DMS53 treated with DMSO at 0.1 percent for 48 hours (cell line): ENCODE results near the gene LYST.
"Not testable (repeated sequence)": the region's sequence is repeated elsewhere in the genome, so short reads cannot be mapped to it uniquely, and the experiment has no call there.

Experiments
- DNase-seq: peaks from one replicate; lab custom pipeline; 2025; ENCODE audit not compliant: unreplicated experiment; lab: John Stamatoyannopoulos, UW

Gene LYST

DNA sequence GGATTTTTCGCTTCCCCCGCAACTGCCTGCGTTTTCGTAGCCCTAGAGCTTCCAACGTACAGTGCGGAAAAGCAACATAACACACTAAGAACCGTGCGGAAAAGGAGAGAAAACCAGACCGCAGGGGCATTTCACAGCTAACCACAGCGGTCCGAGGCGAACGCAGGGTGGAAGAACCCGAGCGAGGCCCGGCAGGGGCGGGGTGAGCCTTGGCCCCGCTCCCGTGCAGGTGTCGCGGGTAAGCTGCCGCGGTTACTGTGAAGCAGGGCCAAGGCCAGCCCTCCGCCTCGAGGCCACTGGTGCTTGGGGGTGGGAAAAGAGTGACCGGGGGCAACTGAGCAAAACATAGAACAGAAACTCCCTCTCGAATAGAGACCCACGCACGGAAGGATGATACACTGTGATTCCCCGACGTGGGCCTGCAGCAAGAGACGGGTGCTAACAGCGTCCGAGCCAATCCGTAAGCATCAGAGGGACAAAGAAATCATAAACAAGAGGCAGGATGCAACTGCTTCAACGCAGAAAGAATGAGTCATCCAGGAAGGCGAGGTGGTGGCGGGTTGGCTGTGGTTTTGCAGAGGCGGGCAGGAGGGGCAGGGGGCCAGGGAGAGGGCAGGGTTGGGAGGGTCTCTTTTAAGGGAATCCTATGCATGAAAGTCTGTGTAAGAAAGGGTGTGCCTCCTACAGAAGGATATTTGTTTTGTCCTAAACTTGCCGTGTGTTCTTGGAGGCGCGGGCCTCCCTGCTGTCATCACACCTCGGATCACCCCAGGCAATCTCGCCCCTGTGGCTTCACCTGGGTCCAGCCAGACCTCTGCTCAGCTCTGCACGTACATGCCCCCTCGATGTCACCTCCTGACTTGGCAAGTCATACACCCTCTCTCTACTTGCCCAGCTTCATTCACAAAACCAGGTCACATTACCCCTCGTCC, 224.4 kb downstream of the LYST start:
- DNase-seq, result no peak

DNA sequence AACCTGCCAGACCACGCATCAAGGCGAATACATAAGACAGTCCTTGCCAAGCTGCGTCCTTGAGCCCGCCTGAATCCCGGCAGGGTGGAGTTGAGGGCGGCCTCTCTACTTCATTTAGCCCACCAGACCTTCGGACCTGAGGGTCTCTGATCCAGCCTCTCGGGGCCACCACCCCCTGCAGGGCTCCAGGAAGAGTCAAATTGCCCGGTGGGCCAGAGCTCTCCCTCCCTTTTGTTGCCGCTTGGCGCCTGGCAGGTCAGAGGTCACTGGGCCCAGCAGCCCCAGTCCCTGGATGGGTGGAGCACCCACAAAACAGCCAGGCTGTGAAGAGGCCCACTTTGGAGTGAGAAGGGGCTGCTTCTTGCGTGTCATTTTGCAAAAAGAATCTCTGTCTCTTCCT, 226.1 kb downstream of the LYST start:
- DNase-seq, result no peak

DNA sequence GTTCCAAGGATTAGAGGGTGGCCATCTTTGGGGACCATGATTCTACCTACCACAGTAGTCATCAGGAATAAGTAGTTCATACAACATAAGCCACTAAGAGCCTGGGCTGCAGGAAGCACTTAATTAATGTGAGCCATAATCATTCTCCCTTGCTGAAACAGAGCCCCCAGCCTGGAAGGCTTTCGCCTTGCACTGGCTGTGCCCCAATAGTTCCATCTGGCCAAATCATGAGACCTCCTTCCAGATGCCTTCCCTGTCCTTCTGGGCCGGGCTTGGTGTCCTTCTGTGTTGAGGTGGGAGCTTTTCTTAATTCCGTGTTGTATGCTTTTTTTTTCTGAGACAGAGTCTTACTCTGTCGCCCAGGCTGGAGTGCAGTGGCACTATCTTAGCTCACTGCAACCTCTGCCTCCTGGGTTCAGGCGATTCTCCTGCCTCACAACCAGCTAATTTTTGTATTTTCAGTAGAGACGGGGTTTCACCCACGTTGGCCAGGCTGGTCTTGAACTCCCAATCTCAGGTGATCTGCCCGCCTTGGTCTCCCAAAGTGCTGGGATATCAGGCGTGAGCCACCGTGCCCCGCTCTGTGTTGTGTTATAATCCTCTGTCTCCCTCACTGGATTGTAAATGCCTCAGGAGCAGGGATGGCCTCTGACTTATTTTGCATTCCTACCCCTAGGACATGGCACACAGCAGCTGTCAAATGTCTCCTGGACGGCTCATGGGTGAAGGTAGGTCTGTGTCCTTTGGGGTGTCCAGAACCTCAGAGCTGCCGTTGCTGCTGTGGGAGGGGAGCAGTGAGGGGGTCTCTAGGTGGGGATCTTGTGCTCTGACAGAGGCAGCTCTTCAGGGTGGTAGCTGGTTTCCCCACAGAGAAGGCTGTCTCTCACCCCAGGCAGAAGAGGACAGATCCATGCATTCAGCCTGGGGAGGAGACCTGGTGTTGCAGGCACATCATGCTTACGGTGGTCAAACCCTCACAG, 227.2 kb downstream of the LYST start:
- no peak for DNase-seq

DNA sequence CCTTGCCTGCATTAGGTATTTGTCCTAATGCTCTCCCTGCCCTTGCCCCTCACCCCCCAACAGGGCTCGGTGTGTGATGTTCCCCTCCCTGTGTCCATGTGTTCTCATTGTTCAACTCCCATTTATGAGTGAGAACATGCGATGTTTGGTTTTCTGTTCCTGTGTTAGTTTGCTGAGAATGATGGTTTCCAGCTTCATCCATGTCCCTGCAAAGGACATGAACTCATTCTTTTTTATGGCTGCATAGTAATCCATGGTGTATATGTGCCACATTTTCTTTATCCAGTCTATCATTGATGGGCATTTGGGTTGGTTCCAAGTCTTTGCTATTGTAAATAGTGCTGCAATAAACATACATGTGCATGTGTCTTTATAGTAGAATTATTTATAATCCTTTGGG, 228.1 kb downstream of the LYST start:
- not testable (repeated sequence) for DNase-seq

DNA sequence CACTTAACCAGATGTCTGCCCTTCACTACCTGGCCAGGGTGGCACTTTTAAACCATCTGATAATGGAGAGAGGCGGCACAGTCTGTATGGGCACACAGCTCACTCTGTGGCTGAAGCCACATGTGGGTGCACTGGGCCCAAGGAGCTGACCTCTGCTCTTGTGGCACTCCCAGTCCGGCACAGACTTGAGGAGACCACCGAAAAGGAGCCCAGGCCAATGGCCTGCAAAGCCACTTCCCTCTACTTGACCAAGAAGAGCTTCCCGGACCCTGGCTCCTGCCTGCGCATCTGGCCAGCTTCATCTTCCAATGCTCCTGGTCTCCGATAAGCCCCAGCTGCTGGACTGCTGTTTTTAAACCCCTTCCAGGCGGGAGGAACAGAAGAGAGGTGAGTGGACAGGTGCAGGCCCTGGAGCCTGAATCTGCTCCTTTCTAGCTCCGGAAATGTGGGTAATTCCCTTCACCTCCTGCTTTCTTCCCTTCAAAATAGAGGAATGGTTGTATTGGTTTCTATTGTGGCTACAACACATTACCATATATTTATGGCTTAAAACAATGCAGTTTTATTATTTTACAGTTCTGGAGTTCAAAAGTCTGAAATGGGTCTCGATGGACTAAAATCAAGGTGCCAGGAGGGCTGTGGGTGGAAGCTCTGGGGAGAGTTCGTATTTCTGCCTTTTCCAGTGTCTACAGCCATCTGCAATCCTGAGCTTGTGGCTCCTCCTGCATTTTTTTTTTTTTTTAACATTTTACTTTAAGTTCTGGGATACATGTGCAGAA, 228.8 kb downstream of the LYST start:
- DNase-seq, result no peak

DNA sequence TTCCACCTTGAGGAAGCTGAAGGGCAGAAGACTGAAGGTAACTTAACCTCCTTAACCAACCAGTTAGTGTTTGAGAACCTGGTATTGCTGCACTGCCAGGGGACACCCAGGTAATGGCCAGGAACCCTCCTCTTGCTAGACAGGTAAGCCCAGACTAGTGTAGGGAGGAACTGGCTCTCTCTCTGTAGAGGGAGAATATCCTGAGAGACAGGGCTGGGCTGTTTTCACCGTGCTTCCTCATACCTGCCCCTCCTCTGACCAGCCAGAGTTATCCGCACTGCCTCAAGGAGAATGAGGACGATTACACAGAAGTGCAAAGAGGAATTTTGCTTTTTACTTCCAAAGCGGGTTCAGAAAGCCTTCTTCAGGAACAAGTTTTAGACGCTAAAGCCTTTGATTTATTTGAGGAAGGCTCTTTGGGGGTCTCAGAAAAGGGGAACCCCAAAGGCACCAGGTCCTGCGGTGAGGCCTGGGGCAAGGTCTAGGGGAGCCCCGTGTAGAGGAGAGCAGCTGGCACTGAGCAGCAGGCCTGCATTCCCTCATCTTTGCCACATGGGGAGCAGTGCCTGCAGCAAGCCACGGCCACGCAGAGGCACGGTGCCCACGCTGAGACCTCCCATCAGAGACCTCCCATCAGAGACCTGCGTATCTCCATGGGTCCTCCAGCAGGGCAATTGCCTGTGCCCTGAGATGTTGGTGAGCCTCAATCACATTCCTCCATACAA, 230.6 kb downstream of the LYST start:
- no peak for DNase-seq

DNA sequence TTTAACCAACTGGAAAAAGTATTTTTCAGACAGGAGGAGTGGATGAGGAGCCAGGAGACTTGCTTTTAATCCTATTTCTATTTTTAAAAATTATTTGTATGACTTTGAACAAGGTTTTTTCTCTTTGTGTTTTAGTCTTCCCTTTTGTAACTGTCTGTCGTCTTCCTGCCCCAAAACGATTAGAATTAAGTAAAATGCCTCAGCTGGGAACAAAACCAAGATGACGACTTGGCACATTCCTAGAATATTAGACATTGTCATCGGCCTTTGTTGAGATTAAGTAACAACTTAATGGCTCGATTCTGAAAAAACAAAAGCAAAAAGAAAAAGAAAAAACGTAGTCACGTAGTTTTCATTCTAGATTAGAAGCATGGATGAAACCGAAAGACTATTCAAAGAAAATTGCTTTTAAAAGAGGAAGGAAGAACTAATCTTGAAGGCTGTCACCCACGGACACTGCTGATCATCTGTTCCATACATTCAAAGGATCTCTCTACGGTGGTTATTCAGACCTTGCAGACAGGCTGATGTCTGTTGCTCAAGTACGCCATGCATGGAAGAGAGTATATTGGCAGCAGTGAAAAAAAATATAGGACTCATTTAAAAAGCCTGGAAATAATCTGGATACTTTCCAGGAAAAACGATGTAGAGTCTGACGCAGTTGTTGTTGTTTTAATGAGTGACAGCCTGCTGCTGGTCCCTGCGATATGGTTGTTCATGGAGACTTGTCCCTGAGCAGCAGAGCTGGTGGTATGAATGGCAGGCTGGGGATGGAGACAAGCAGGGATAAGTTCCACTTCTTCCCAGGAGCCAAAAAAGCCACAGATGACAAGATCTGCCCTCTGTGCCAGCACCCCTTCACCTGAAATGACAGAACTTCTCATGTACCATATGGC, 234.0 kb downstream of the LYST start:
- DNase-seq, result no peak

DNA sequence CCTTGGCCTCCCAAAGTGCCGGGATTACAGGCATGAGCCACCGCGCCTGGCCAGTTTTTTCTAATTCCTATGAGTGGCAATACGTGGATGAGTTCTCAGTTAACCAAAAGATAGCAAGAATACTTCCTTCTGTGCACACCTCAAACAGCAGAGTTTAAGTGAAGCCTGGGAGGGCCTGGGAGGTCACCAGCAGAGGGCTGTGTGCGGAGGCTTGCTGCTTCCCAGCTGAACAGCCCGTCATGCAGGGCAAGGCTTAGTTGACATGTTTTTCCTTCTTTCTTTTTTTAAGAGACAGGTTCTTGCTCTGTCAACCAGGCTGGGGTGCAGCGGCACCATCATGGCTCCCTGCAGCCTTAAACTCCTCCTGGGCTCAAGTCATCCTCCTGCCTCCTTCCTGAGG, 234.9 kb downstream of the LYST start:
- DNase-seq, result no peak

DNA sequence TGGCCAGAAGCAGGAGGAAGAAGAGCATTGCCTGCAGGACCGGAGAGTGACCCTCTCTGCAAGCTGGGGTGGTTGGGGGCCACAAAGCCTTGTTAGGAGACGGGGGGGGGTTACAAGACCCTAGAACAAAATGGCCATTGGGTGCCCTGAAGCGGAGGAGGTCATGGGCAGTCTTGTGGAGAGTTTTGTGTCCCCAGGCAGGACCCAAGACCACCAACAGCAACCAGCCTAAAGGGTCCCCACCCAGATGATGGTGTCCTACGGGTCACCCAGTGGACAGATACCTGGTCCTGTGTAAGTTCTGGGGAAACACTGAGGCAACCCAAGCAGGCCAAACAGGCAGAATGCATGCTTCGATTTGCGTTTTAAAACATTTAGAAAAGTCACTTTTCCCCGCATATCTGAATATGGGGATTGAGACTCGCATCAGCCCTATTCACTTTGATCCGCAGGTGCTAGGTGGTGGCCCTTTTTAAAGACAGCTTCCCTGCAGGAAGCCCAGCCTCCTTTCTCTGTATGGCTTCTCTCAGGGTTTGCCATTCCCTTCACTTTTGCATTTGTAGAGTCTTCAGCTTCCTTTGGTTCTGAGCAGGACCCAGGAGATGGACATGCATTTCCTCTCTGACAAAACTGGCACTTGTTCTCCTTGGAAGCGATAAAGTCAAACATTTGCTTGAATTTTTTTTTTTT, 238.2 kb downstream of the LYST start:
- no peak for DNase-seq

DNA sequence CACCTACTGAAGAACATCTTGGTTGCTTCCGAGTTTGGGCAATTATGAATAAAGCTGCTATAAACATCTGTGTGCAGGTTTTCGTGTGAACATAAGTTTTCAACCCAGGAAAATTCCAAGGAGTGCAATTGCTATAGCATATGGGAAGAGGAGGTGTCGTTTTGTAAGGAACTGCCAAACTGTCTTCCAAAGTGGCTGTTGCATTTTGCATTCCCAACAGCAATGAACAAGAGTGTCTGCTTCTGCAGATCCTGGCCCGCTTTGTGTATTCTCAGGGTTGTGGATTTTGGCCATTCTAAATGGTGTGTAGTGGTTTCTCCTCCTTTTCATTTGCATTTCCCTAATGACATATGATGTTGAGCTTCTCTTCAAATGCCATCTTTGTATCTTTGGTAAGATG, 240.9 kb downstream of the LYST start:
- DNase-seq, result no peak

DNA sequence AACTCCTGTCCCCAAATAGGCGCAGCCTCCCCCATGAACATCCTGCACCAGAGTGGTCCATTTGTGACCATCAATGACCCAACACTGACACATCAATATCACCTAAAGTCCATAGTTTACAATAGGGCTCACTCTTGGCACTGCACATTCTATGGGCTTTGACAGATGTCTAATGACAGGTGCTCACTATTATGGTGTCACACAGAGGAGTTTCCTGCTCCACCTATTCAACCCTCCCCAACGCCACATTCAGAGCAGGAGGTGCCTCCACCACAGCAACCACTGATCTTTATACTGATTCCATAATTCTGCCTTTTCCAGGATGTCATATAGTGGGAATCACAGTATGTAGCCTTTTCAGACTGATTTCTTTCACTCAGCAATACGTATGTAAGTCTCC, 241.4 kb downstream of the LYST start:
- DNase-seq, result no peak

DNA sequence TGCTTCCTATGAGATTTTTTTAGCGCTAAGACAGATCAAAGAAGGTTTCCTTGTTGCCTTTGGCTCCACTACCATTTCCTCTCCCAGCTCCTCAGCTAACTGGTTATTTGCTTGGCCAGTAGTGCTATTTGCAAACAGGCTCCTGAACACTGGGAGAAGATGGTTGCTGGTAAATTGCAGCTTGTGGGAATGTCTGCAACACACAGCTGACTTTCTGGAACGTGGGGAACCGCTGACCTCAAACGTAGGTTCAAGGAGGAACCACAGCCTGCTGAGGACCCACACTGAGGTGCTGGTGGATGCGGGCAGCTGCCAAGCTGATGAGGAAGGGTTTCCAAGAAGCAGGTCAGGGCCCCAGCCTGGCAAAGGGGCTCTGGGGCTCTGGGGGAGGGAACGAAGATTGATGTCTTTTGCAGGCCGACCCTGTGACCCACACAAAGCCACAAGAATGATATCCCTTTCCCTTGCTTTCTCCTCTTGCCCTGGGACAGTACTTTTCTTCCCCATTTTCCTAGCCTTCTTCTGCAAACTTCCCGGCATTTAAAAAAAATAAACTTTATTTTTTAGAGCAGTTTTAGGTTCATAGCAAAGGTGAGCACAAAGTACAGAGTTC, 241.9 kb downstream of the LYST start:
- DNase-seq, result no peak

DNA sequence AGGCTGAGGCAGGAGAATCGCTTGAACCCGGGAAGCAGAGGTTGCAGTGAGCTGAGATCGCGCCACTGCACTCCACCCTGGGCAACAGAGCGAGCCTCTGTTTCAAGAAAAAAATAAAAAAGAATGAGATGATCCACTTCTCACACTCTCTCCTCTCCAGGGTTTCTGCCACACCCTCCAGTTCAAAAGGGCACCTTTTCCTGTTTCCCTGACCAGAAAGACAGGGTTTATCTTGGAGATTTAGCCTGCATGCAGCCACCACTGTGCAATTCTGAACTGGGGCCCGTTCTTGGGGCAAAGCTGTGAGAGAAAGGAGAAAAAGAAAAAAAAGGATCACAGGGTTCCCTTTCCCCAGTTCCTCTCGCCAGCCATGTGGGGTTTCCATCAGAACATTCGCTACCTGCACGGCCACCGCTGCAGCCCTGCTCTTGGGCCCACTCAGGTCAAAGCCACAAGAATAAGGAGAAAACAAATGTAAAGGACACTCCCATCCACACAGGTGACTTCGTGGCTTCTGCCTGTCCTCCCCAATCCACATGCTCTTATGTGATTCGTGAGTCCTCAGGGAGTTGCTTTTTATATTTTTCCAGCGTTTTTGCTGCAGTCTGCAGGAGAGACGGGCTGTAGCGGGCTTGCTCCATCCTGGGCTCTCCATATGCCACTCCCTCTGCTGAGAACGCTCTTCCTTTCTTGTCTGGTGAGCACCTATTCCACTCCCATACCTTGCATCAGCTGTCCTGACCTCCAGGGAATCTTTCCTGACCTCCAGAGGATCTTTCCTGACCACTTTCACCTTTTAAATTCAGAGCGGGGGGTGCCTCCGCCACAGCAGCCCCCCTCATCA, 243.5 kb downstream of the LYST start:
- no peak for DNase-seq

DNA sequence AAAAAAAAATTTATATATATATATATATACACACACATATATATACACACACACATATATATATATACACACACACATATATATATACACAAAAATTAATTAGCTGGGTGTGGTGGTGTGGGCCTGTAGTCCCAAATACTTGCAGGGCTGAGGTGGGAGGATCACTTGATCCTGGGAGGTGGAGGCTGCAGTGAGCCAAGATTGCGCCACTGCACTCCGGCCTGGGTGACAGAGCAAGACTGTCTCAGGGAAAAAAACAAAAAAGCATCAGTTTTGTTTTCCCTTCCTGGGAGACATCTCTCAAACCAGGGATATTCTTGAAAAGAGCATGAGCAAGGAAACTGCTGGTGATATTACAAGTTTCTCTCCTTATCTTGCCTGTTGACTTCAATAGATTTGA, 247.6 kb downstream of the LYST start:
- not testable (repeated sequence) for DNase-seq

DNA sequence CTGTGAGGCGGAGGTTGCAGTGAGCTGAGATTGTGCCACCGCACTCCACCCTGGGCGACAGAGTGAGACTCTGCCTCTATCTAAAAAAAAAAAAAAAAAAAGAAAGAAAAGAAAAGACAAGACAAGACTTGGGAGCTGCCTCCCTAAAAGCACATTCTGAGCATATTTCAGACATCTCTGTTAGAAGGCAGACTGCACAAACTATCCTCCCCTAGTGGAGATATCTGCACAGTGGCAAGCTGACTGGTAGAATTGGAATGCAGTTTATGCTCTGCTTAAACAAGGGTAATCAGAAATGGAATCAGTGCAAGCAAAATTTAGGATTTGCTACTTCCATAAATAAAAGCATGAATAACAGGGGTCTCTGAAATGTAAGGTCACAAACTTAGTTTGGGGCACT, 248.9 kb downstream of the LYST start:
- DNase-seq, result no peak

DNA sequence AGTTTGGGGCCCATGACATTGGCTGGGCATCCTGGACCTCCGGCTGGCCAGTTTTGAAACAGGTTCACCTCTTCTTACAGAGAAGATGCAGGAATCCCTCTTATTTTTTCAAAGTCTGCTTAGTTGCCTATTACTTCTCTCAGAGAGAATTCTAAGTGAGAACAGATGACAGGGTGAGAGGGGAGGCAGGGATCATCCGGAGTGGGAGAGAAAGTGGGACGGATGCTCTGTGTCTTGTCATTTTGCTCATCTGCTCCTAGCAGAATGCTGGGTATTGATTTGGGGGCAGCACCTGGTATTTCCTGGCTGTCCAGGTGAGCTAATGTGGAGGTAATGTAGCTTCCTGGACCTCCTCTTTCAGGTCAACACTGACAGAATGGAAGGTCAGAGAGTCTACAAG, 249.6 kb downstream of the LYST start:
- no peak for DNase-seq

DNA sequence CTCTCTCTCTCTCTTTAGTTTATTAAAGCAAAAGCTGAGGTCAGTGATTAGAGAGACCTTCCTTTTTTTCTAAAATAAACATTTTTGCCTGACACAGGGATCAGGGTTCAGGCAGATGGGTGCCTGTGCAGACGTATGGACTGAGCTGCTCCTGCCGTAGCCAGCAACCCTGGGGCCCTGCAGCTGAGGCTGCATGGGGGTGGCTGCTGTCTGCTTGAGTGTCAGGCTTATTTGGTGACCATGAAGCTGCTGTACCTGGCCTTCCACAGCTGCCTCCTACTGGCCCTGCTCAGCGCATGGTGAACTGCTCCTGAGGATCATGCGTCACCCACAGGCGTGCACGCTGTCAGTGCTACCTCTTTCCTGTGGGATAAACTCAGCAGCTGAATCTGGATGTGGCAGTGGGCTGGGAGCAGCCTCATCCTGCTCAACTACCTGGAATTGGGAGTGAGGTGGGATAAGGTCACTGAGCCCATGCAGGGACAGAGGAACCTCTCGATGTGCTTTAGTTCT, 252.2 kb downstream of the LYST start:
- no peak for DNase-seq
